Endothelial cell (in vitro differentiated cells): ENCODE data around the gene C17orf107. TPM values are rescaled to one million over a fixed set of nuclear protein-coding genes. Genes with fewer than 3 reads are reported as not detected.
A peak's percentile ranks its signal among the peaks of the same experiment; 100 is the strongest.
"Not testable (repeated sequence)": the region's sequence is repeated elsewhere in the genome, so short reads cannot be mapped to it uniquely, and the experiment has no call there.

Source experiments
- DNase-seq: peaks from one replicate; pipeline ENCODE4 v3.0.0; 2021; ENCODE audit warnings: low spot score
- H3K27ac Mint-ChIP-seq: one replicate; pipeline ENCODE4 v1.8.0; 2021; ENCODE audit warnings: mixed read lengths, inconsistent platforms; ENCODE audit not compliant: unreplicated experiment
- H3K27me3 Mint-ChIP-seq: one replicate; pipeline ENCODE4 v1.8.0; 2021; ENCODE audit warnings: mild to moderate bottlenecking, moderate library complexity, mixed read lengths, inconsistent platforms; ENCODE audit not compliant: unreplicated experiment
- H3K36me3 Mint-ChIP-seq: one replicate; pipeline ENCODE4 v1.8.0; 2021; ENCODE audit warnings: mild to moderate bottlenecking, low read depth, mixed read lengths, inconsistent platforms; ENCODE audit not compliant: unreplicated experiment
- H3K4me1 Mint-ChIP-seq: one replicate; pipeline ENCODE4 v1.8.0; 2021; ENCODE audit warnings: mild to moderate bottlenecking, mixed read lengths, inconsistent platforms; ENCODE audit not compliant: unreplicated experiment
- H3K4me3 Mint-ChIP-seq: one replicate; pipeline ENCODE4 v1.8.0; 2021; ENCODE audit warnings: mild to moderate bottlenecking, mixed read lengths, inconsistent platforms; ENCODE audit not compliant: unreplicated experiment
- H3K9me3 Mint-ChIP-seq: one replicate; pipeline ENCODE4 v1.8.0; 2021; ENCODE audit warnings: mixed read lengths, inconsistent platforms; ENCODE audit not compliant: unreplicated experiment
- CTCF ChIP-seq: fragments of 200-600 bp; sonication (generic); IDR thresholded peaks from one replicate; pipeline ENCODE4 v1.5.0; 2021; ENCODE audit warnings: antibody characterized with exemption; ENCODE audit not compliant: unreplicated experiment
- total RNA-seq: library from RNA; stranded (reverse); fragmentation: NEBNext Ultra II Directional; extraction: Animal tissue kit (Norgen Biotek cat#: 25700); gene quantifications from one replicate; pipeline ENCODE4 v1.2.1, GENCODE V29; 2021; ENCODE audit not compliant: unreplicated experiment

Gene C17orf107
- total RNA-seq, 1 donor from 2014 or later: 2.3 TPM

- Mint-ChIP-seq H3K9me3 (no peaks in the 10 kb centered on the region), H3K4me1 (no peaks in the 10 kb centered on the region), H3K27ac (no peak overlapping the region), H3K27me3 (no peaks in the 10 kb centered on the region), H3K4me3 (no peak overlapping the region), H3K36me3 (no peaks in the 10 kb centered on the region)
- TF ChIP-seq CTCF: no peak
- DNase-seq: no peak
Observed at GRCh38 chr17:4920351-4921048, 21.2 kb downstream of the C17orf107 start.

GRCh38 chr17:4921320-4921719, 22.0 kb downstream of the C17orf107 start:
- no peak for TF ChIP-seq CTCF
- no peak for DNase-seq
- H3K27me3 Mint-ChIP-seq: no peaks in the 10 kb centered on the region
- H3K27ac Mint-ChIP-seq: no peak overlapping the region
- peaks cover under 1% of the 10 kb centered on the region for H3K36me3 Mint-ChIP-seq
- H3K4me3 Mint-ChIP-seq: no peak overlapping the region
- H3K9me3 Mint-ChIP-seq: no peaks in the 10 kb centered on the region
- H3K4me1 Mint-ChIP-seq: no peaks in the 10 kb centered on the region

GRCh38 chr17:4926577-4927335, 27.4 kb downstream of the C17orf107 start:
- H3K27ac Mint-ChIP-seq, H3K4me1 Mint-ChIP-seq, DNase-seq, H3K27me3 Mint-ChIP-seq, H3K9me3 Mint-ChIP-seq: not testable (repeated sequence)
- H3K4me3 Mint-ChIP-seq: peak overlapping the region; percentile 3
- peaks cover 23% of the 10 kb centered on the region for H3K36me3 Mint-ChIP-seq

- TF ChIP-seq CTCF: no peak
- Mint-ChIP-seq H3K27me3 (peaks cover 6% of the 10 kb centered on the region), H3K9me3 (no peaks in the 10 kb centered on the region), H3K4me3 (peak overlapping the region; percentile 65), H3K27ac (no peak overlapping the region), H3K36me3 (peaks cover 23% of the 10 kb centered on the region), H3K4me1 (peaks cover 10% of the 10 kb centered on the region)
- no peak for DNase-seq
Observed at GRCh38 chr17:4928881-4929280, 29.5 kb downstream of the C17orf107 start.

- TF ChIP-seq CTCF: no peak
- Mint-ChIP-seq H3K4me1 (peaks cover 19% of the 10 kb centered on the region), H3K27me3 (peaks cover 12% of the 10 kb centered on the region), H3K27ac (peak within 1 kb of the TSS; percentile 30), H3K4me3 (peak within 1 kb of the TSS; percentile 13), H3K36me3 (peaks cover 23% of the 10 kb centered on the region), H3K9me3 (no peaks in the 10 kb centered on the region)
- no peak for DNase-seq
Observed at GRCh38 chr17:4931963-4932362, 32.6 kb downstream of the C17orf107 start, which contains the start of gene GP1BA. Gene GP1BA (plus strand): TSS chr17:4932277. CDS start chr17:4932605, 328 bp downstream.
